GM19025 (cell line): ENCODE data around the gene CYP27B1.

Experiments used
- ATAC-seq: cut with Tn5 transposase; IDR thresholded peaks from one replicate; pipeline ENCODE4 v1.9.1; 2021; ENCODE audit warnings: mild to moderate bottlenecking, low read depth, moderate library complexity; ENCODE audit not compliant: unreplicated experiment

Gene CYP27B1

GRCh38 chr12:57737467-57738460, 29.1 kb downstream of the CYP27B1 start:
- no peak for ATAC-seq

GRCh38 chr12:57736741-57737466, 30.0 kb downstream of the CYP27B1 start:
- no peak for ATAC-seq

- no peak for ATAC-seq
Measured at GRCh38 chr12:57735952-57736740, 30.7 kb downstream of the CYP27B1 start.

- ATAC-seq: no peak
Measured at GRCh38 chr12:57735198-57735855, 31.6 kb downstream of the CYP27B1 start.

GRCh38 chr12:57734591-57734990, 32.3 kb downstream of the CYP27B1 start:
- no peak for ATAC-seq

- no peak for ATAC-seq
Measured at GRCh38 chr12:57733928-57734327, 33.0 kb downstream of the CYP27B1 start.

- ATAC-seq: no peak
Measured at GRCh38 chr12:57732726-57733593, 33.9 kb downstream of the CYP27B1 start.

GRCh38 chr12:57732270-57732669, 34.6 kb downstream of the CYP27B1 start:
- ATAC-seq: no peak

GRCh38 chr12:57731411-57732080, 35.3 kb downstream of the CYP27B1 start:
- ATAC-seq: no peak

- no peak for ATAC-seq
Measured at GRCh38 chr12:57730336-57731067, 36.4 kb downstream of the CYP27B1 start.

GRCh38 chr12:57729321-57729844, 37.5 kb downstream of the CYP27B1 start:
- no peak for ATAC-seq

- ATAC-seq: no peak
Measured at GRCh38 chr12:57727758-57728395, 39.0 kb downstream of the CYP27B1 start.

- ATAC-seq: no peak
Measured at GRCh38 chr12:57726884-57727757, 39.8 kb downstream of the CYP27B1 start.

GRCh38 chr12:57726151-57726883, 40.6 kb downstream of the CYP27B1 start:
- no peak for ATAC-seq

- no peak for ATAC-seq
Measured at GRCh38 chr12:57725851-57726150, 41.1 kb downstream of the CYP27B1 start.
